WTC11 (cell line): ENCODE measurements around the gene ZNF892. TPM values are rescaled to one million over a fixed set of nuclear protein-coding genes. Genes with fewer than 3 reads are reported as not detected.

Source experiments
- ATAC-seq: fragments of 200-7000 bp; cut with Tn5 transposase; 2 replicates; pipeline ENCODE4 v1.10.0; 2021; ENCODE audit warnings: mild to moderate bottlenecking, moderate library complexity
- CTCF ChIA-PET: fragments of 300-600 bp; sonication (Branson Sonifier 250); formaldehyde crosslinking; loops from one replicate; lab custom pipeline; 2021; ENCODE audit warnings: antibody characterized with exemption; lab: Charles Lee
- POLR2A ChIA-PET: fragments of 350-600 bp; sonication (Branson Sonifier 250); formaldehyde crosslinking; loops from one replicate; lab custom pipeline; 2021; ENCODE audit warnings: antibody characterized with exemption; lab: Charles Lee
- DNase-seq: peaks from one replicate; pipeline ENCODE4 v3.0.0; 2021; ENCODE audit warnings: low spot score
- H3K27ac Mint-ChIP-seq: 2 replicates; pipeline ENCODE4 v1.8.0; 2021; ENCODE audit warnings: mixed read lengths
- H3K27me3 Mint-ChIP-seq: 2 replicates; pipeline ENCODE4 v1.8.0; 2021; ENCODE audit warnings: low read depth, mild to moderate bottlenecking, moderate library complexity, mixed read lengths
- H3K36me3 Mint-ChIP-seq: 2 replicates; pipeline ENCODE4 v1.8.0; 2021; ENCODE audit warnings: mixed read lengths
- H3K4me1 Mint-ChIP-seq: 2 replicates; pipeline ENCODE4 v1.8.0; 2022; ENCODE audit warnings: mixed read lengths
- H3K4me3 Mint-ChIP-seq: 2 replicates; pipeline ENCODE4 v1.8.0; 2021; ENCODE audit warnings: mild to moderate bottlenecking, moderate library complexity, mixed read lengths
- H3K9me3 Mint-ChIP-seq: 2 replicates; pipeline ENCODE4 v1.8.0; 2021; ENCODE audit warnings: mixed read lengths
- AFF4 ChIP-seq: sonication (generic); formaldehyde crosslinking; IDR thresholded peaks from 2 replicates; pipeline ENCODE4 v1.8.1; 2023; ENCODE audit warnings: mild to moderate bottlenecking, missing genetic modification reagents, borderline replicate concordance
- AR ChIP-seq: fragments of 250-450 bp; sonication (Bioruptor Pico); IDR thresholded peaks from 2 replicates; pipeline ENCODE4 v1.9.0; 2021; ENCODE audit warnings: mild to moderate bottlenecking
- ATF3 ChIP-seq: sonication (generic); formaldehyde crosslinking; conservative IDR thresholded peaks from 2 replicates; pipeline ENCODE4 v1.8.1; 2022; ENCODE audit warnings: mild to moderate bottlenecking, missing genetic modification reagents
- CDX4 ChIP-seq: fragments of 250-450 bp; sonication (Bioruptor Pico); IDR thresholded peaks from 2 replicates; pipeline ENCODE4 v1.9.0; 2021; ENCODE audit warnings: moderate library complexity, mild to moderate bottlenecking, inconsistent platforms, borderline replicate concordance
- CREB1 ChIP-seq: sonication (generic); formaldehyde crosslinking; IDR thresholded peaks from 2 replicates; pipeline ENCODE4 v1.8.0; 2023; ENCODE audit warnings: mild to moderate bottlenecking, missing genetic modification reagents
- ELF4 ChIP-seq: sonication (generic); formaldehyde crosslinking; IDR thresholded peaks from 2 replicates; pipeline ENCODE4 v1.8.1; 2022; ENCODE audit warnings: low read depth, mild to moderate bottlenecking, moderate library complexity, missing genetic modification reagents
- EMX1 ChIP-seq: fragments of 250-450 bp; sonication (Bioruptor Pico); IDR thresholded peaks from 2 replicates; pipeline ENCODE4 v1.8.0; 2021; ENCODE audit warnings: mild to moderate bottlenecking
- ESRRA ChIP-seq: sonication (generic); formaldehyde crosslinking; IDR thresholded peaks from 2 replicates; pipeline ENCODE4 v1.8.1; 2022; ENCODE audit warnings: mild to moderate bottlenecking, missing genetic modification reagents, borderline replicate concordance
- FOXJ3 ChIP-seq: sonication (generic); formaldehyde crosslinking; IDR thresholded peaks from 2 replicates; pipeline ENCODE4 v1.9.0; 2021; ENCODE audit warnings: missing genetic modification reagents, mild to moderate bottlenecking, borderline replicate concordance
- FOXK1 ChIP-seq: sonication (generic); formaldehyde crosslinking; IDR thresholded peaks from 2 replicates; pipeline ENCODE4 v1.8.0; 2022; ENCODE audit warnings: mild to moderate bottlenecking, moderate library complexity, missing genetic modification reagents
- GRHL2 ChIP-seq: fragments of 250-450 bp; sonication (Bioruptor Pico); IDR thresholded peaks from 2 replicates; pipeline ENCODE4 v1.8.0; 2022; ENCODE audit warnings: mild to moderate bottlenecking, moderate library complexity; ENCODE audit not compliant: insufficient replicate concordance, severe bottlenecking
- JAZF1 ChIP-seq: fragments of 250-450 bp; sonication (Bioruptor Pico); IDR thresholded peaks from 2 replicates; pipeline ENCODE4 v1.9.0; 2021; ENCODE audit warnings: moderate library complexity, mild to moderate bottlenecking, inconsistent platforms
- NFE2L1 ChIP-seq: sonication (generic); formaldehyde crosslinking; IDR thresholded peaks from 2 replicates; pipeline ENCODE4 v1.8.1; 2023; ENCODE audit warnings: missing genetic modification reagents
- NR2C2 ChIP-seq: sonication (generic); formaldehyde crosslinking; IDR thresholded peaks from 2 replicates; pipeline ENCODE4 v1.8.0; 2022; ENCODE audit warnings: mild to moderate bottlenecking, missing genetic modification reagents
- NR3C1 ChIP-seq: sonication (generic); formaldehyde crosslinking; conservative IDR thresholded peaks from 2 replicates; pipeline ENCODE4 v1.8.1; 2023; ENCODE audit warnings: low read depth, mild to moderate bottlenecking, missing genetic modification reagents
- OVOL2 ChIP-seq: fragments of 250-450 bp; sonication (Bioruptor Pico); IDR thresholded peaks from 2 replicates; pipeline ENCODE4 v1.9.0; 2021; ENCODE audit warnings: mild to moderate bottlenecking, borderline replicate concordance
- RORB ChIP-seq: fragments of 250-450 bp; sonication (Bioruptor Pico); IDR thresholded peaks from 2 replicates; pipeline ENCODE4 v1.9.0; 2021; ENCODE audit warnings: mild to moderate bottlenecking
- SMAD4 ChIP-seq: sonication (generic); formaldehyde crosslinking; IDR thresholded peaks from 2 replicates; pipeline ENCODE4 v1.8.0; 2022; ENCODE audit warnings: mild to moderate bottlenecking, missing genetic modification reagents
- ZNF121 ChIP-seq: sonication (generic); formaldehyde crosslinking; IDR thresholded peaks from 2 replicates; pipeline ENCODE4 v1.8.0; 2023; ENCODE audit warnings: missing genetic modification reagents
- ZNF317 ChIP-seq: sonication (generic); formaldehyde crosslinking; IDR thresholded peaks from 2 replicates; pipeline ENCODE4 v1.8.1; 2023; ENCODE audit warnings: low read depth, mild to moderate bottlenecking, moderate library complexity, missing genetic modification reagents, borderline replicate concordance
- total RNA-seq: library from RNA; stranded (reverse); gene quantifications from 3 replicates; pipeline ENCODE4 v1.2.3, GENCODE V29; 2021
- TF ChIP-seq, protein P1 (sequence below): fragments of 200-600 bp; IDR thresholded peaks from 2 replicates; pipeline ENCODE4 v1.8.0; 2022; ENCODE audit warnings: antibody characterized with exemption
- TF ChIP-seq, protein P2 (sequence below): sonication (generic); formaldehyde crosslinking; IDR thresholded peaks from 2 replicates; pipeline ENCODE4 v1.8.1; 2022; ENCODE audit warnings: missing genetic modification reagents, borderline replicate concordance

ZNF892 gene
- total RNA-seq, 1 experiment from 2014 or later, result 9.4 TPM

GRCh38 chr2:95215018-95215612, 7.8 kb downstream of the ZNF892 start:
- ATAC-seq, result no peak
- no peak overlapping the region for H3K27ac Mint-ChIP-seq
- TF ChIP-seq, protein P1, sequence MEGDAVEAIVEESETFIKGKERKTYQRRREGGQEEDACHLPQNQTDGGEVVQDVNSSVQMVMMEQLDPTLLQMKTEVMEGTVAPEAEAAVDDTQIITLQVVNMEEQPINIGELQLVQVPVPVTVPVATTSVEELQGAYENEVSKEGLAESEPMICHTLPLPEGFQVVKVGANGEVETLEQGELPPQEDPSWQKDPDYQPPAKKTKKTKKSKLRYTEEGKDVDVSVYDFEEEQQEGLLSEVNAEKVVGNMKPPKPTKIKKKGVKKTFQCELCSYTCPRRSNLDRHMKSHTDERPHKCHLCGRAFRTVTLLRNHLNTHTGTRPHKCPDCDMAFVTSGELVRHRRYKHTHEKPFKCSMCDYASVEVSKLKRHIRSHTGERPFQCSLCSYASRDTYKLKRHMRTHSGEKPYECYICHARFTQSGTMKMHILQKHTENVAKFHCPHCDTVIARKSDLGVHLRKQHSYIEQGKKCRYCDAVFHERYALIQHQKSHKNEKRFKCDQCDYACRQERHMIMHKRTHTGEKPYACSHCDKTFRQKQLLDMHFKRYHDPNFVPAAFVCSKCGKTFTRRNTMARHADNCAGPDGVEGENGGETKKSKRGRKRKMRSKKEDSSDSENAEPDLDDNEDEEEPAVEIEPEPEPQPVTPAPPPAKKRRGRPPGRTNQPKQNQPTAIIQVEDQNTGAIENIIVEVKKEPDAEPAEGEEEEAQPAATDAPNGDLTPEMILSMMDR, result no peak
- TF ChIP-seq NR2C2 (CRISPR knock-in tag), result no peak
- no peak for TF ChIP-seq FOXK1 (CRISPR knock-in tag)
- no peak for TF ChIP-seq AR (CRISPR knock-in tag)
- no peak for TF ChIP-seq EMX1 (CRISPR knock-in tag)
- no peak for TF ChIP-seq CDX4 (CRISPR knock-in tag)
- no peak for TF ChIP-seq GRHL2 (CRISPR knock-in tag)
- TF ChIP-seq, all 79 proteins: peak for 0

DNA sequence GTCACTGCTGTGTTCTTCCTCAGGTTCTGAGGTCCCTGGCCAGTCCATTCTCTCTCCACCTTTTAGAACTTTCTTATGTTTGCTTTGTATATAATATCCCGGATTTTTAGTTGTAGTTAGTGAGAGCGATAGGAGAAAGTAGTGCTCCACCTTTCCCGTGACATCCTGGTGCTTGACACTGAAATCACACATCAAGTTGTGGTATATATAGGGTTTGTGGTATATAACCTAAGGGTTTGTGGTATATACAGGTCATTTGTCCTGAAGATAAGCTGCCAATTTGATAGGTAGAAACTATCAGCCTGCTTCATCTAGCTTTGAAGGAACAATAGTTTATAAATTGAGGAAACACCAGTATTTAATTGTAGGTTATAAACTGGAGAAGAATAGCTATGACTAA, 13.1 kb downstream of the ZNF892 start:
- DNase-seq (no peak), ATAC-seq (no peak)
- no peaks in the 10 kb centered on the region for H3K4me1 Mint-ChIP-seq
- ChIA-PET CTCF (no interaction called here), POLR2A (no interaction called here)
- no peak overlapping the region for H3K27ac Mint-ChIP-seq
- H3K4me3 Mint-ChIP-seq, result no peak overlapping the region
- H3K9me3 Mint-ChIP-seq, result peaks cover 85% of the 10 kb centered on the region
- H3K27me3 Mint-ChIP-seq, result peaks cover 3% of the 10 kb centered on the region; the same call in 1 of the 2 replicates
- peaks cover 78% of the 10 kb centered on the region for H3K36me3 Mint-ChIP-seq
- TF ChIP-seq ELF4 (no peak), CREB1 (CRISPR knock-in tag) (no peak), ZNF317 (no peak), FOXJ3 (CRISPR knock-in tag) (no peak), NR3C1 (no peak), ESRRA (CRISPR knock-in tag) (no peak), SMAD4 (CRISPR knock-in tag) (no peak), JAZF1 (CRISPR knock-in tag) (no peak), ATF3 (CRISPR knock-in tag) (no peak), OVOL2 (CRISPR knock-in tag) (no peak), NFE2L1 (CRISPR knock-in tag) (no peak), AFF4 (no peak), ZNF121 (no peak), RORB (CRISPR knock-in tag) (no peak)
- TF ChIP-seq, protein P2, sequence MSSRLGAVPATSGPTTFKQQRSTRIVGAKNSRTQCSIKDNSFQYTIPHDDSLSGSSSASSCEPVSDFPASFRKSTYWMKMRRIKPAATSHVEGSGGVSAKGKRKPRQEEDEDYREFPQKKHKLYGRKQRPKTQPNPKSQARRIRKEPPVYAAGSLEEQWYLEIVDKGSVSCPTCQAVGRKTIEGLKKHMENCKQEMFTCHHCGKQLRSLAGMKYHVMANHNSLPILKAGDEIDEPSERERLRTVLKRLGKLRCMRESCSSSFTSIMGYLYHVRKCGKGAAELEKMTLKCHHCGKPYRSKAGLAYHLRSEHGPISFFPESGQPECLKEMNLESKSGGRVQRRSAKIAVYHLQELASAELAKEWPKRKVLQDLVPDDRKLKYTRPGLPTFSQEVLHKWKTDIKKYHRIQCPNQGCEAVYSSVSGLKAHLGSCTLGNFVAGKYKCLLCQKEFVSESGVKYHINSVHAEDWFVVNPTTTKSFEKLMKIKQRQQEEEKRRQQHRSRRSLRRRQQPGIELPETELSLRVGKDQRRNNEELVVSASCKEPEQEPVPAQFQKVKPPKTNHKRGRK (CRISPR knock-in tag), result no peak

More at GRCh38 chr2:95215018-95215612, 7.8 kb downstream of the ZNF892 start:
- peaks cover 93% of the 10 kb centered on the region for H3K9me3 Mint-ChIP-seq
- ChIA-PET CTCF (no interaction called here), POLR2A (no interaction called here)
- no peak overlapping the region for H3K4me3 Mint-ChIP-seq
- peaks cover 98% of the 10 kb centered on the region for H3K36me3 Mint-ChIP-seq
- H3K4me1 Mint-ChIP-seq, result no peaks in the 10 kb centered on the region
- no peak for DNase-seq
- peaks cover 14% of the 10 kb centered on the region for H3K27me3 Mint-ChIP-seq
